T-helper 1 cell (primary cell): Measurements from ENCODE around the gene CTSD.
A peak's percentile ranks its signal among the peaks of the same experiment; 100 is the strongest.

Experiments
- DNase-seq, 5 donors: peaks; one replicate each; pipeline ENCODE4 v3.0.0-alpha.2; 2012 to 2020

The CTSD gene

GRCh38 chr11:1719781-1720180 lies 43.9 kb downstream of the CTSD start:
- no peak for DNase-seq

- no peak for DNase-seq
These were observed 45.4 kb downstream of the CTSD start for GRCh38 chr11:1718326-1718725.

- no peak for DNase-seq
These were observed 46.0 kb downstream of the CTSD start for GRCh38 chr11:1717745-1718144.

DNA sequence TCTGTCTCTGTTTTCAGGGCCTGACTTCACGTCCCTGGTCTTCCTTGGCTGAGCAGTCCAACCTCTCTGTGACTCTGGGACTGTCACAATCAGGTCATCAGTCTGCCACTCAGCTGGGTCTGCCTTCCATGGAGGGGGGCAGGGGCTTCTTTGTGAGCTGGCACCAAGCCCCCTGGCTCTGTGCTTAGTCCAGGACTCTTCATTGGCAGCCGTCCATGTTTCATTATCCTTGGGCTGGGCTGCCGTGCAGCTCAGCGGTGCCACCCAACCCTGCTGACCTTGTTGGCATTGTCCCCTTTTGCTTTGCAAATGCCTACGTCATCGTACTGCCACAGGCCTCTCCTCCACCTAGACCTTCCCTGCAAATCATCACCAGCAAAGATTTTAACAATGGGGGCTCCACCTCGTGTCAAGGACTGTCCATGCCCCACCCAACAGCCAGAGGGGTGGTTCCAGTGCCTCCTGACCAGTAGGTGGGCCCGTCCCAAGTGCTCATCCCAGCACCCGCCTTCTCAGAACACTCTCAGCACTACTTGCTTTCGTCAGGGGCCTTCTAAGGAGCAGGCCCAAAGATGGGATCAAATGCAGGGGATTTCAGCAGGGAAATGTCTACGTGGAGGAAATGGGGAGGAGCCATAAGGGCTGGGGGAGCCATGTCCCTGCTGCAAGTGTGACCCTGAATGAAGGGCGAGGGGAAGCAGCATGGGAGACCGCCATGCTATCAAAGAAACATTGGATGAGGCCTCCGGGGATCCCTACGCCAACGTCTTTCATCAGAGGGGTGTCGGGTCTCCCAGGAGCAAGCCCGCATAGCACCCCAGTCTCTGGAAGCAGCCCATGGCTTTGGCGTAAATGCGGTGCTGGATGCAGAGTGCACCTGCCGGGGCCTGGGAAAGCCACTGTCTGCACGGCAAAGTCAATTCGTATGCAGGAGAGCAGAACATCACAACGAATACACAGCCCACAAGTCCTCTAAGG lies 48.5 kb downstream of the CTSD start:
- no peak for DNase-seq

DNA sequence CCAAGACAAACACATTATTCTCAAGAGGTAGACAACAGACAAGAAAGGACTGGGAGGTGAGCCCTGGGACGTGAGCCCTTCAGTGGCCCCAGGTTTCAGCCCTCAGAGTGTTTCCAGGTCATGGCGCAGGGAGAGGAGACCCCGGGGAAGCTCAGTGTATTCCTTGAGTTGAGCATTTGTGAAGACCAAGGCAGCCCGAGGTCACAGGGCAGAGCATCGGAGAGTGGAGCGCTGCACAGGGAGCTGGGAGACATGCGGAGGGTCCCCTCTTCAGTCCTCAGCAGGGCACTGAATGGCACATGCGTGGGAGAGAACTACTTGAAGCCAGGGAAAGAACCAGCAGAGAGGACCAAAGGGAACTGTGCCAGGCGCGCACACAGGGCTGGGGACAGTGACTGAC lies 55.0 kb downstream of the CTSD start:
- no peak for DNase-seq

DNA sequence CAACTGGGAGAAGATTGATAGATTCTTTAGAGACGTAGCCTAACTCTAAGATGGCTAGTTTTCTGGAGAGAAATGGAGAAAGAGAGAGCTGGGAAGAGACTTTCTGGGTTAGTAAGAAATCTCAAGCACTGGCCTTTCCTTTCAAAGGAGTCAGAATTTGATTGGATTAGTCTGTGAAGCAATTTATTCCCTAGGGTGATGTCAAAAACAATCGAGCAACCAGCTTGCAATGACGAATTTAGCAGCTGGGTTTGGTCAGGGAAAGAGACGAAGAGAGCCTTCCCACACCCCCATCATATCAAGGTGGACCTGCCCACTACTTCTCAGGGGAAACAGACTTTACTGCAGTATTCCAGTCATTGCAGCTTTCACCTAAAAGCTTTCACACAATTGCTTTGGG lies 56.0 kb downstream of the CTSD start:
- no peak for DNase-seq

- peak in 1 of 5 donors; percentile 19 for DNase-seq
These were observed 56.9 kb downstream of the CTSD start for GRCh38 chr11:1706634-1707400.

DNA sequence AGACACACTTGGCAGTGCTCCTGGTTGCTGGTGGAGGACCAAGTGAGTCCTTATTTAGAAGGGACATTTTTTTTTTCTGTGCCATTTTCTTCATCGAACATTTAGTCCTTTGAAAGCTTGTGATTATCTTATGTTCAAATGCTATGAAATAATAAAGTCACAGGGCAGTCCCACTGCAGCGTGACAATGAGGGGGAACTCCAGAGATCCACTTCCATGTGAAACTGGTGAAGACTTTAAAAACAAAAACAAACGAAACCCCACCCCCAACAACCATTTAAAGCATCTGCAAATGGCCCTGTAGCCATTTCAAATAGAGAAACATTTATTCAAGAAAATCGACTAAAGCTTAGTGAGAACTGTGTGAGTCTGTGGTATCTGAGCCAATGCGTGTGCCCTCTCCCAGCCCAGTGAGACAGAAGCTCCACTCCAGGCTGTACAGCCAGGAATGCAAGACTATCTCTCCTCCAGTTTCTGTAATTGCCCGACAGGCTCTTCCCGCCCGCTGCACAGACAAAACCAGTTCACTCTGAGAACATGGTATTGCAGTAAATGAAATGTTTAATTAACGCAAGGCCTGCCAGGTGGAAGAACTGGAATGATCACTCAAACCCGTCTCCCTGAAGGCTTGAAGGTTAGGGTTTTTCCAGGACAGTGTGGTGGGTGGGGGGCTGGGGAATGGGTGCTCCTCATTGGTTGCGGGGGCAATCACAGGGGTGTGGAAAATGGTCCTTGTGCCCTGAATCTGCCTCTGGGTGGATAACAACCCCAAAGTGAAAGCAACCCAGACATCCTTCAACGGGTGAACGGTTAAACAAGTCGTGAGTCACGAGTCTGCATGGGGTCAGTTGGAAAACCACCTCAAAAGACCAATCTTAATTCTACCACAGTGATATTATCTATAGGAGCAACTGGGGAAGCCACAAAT lies 58.3 kb downstream of the CTSD start:
- no peak for DNase-seq

DNA sequence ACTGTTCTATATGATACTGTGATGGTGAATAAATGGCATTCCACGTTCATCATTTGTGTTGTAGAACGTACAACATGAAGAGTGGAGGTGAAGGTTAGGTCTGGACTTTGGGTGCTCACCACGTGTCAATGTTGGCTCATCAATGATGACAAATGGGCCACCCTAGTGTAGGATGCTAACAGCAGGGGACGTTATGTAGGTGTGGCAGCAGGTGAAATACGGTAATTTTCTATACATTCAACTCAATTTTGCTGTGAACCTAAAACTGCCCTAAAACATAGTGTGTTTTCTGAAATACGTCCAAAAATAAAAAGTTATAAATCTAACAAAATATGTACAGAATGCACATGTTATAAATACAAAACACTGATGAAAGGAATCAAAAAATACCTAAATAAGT lies 60.6 kb downstream of the CTSD start:
- DNase-seq: no peak
